Activated CD8-positive, alpha-beta memory T cell treated with anti-CD3 and anti-CD28 coated beads for 36 hours (primary cell): Measurements from ENCODE around the gene OVOL1. TPM values are rescaled to one million over a fixed set of nuclear protein-coding genes. Genes with fewer than 3 reads are reported as not detected.

Experiments
- CTCF ChIA-PET: fragments of 350-600 bp; sonication (Branson Sonifier 250); formaldehyde crosslinking; loops from one replicate; lab custom pipeline; 2021; ENCODE audit warnings: antibody characterized with exemption; lab: Charles Lee
- POLR2A ChIA-PET: fragments of 350-600 bp; sonication (Branson Sonifier 250); formaldehyde crosslinking; loops from one replicate; lab custom pipeline; 2021; ENCODE audit warnings: antibody characterized with exemption; lab: Charles Lee
- total RNA-seq, 2 experiments: library from RNA; stranded (reverse); gene quantifications; one replicate each; pipeline ENCODE4 v1.2.3, GENCODE V29; 2021

Gene OVOL1
- total RNA-seq, 2 experiments from 2014 or later = not detected

- POLR2A ChIA-PET = no interaction called here
- CTCF ChIA-PET = interaction anchor here (0.8 to 7.3 kb wide), 3 partner anchors 17 to 64 kb away, joined by 3 to 89 read pairs (median 6); no protein-coding TSS in a partner anchor
Measured at GRCh38 chr11:65774525-65775306, 12.1 kb upstream of the OVOL1 start.

GRCh38 chr11:65776196-65776595 lies 10.7 kb upstream of the OVOL1 start:
- CTCF ChIA-PET = interaction anchor here (0.6 to 7.3 kb wide), 7 partner anchors 12 to 448 kb away, joined by 3 to 89 read pairs (median 4); partner anchors contain the start of gene KAT5

GRCh38 chr11:65776710-65777141 lies 10.1 kb upstream of the OVOL1 start:
- ChIA-PET CTCF (interaction anchor here (0.9 to 7.3 kb wide), 5 partner anchors 13 to 65 kb away, joined by 3 to 89 read pairs (median 4); partner anchors contain the start of gene KAT5), POLR2A (interaction anchor here (0.5 to 1.0 kb wide), 3 partner anchors 13 to 45 kb away, joined by 3 to 5 read pairs (median 4); no protein-coding TSS in a partner anchor)

More at GRCh38 chr11:65776196-65776595, 10.7 kb upstream of the OVOL1 start:
- POLR2A ChIA-PET = interaction anchor here (0.5 to 1.0 kb wide), 3 partner anchors 13 to 46 kb away, joined by 3 to 5 read pairs (median 4); no protein-coding TSS in a partner anchor

- ChIA-PET CTCF (interaction anchor here (0.9 to 7.3 kb wide), 6 partner anchors 12 to 65 kb away, joined by 3 to 89 read pairs (median 5); partner anchors contain the start of gene KAT5), POLR2A (interaction anchor here (0.8 to 1.0 kb wide), 2 partner anchors 12 to 35 kb away, joined by 4 to 5 read pairs; no protein-coding TSS in a partner anchor)
Measured at GRCh38 chr11:65777241-65777640, 9.6 kb upstream of the OVOL1 start.

GRCh38 chr11:65777821-65778361 lies 9.0 kb upstream of the OVOL1 start:
- CTCF ChIA-PET = interaction anchor here (0.5 to 7.3 kb wide), 4 partner anchors 40 to 212 kb away, joined by 4 to 89 read pairs (median 25); partner anchors contain the start of genes KAT5 and RNASEH2C

GRCh38 chr11:65778431-65778900 lies 8.4 kb upstream of the OVOL1 start:
- POLR2A ChIA-PET = interaction anchor here (0.9 kb wide), 1 partner anchor 80 kb away, joined by 3 read pairs; the partner anchor contains the start of gene CFL1
- CTCF ChIA-PET = interaction anchor here (1.0 to 7.3 kb wide), 10 partner anchors 8 to 198 kb away, joined by 3 to 89 read pairs (median 16); partner anchors contain the start of genes KAT5, RNASEH2C and SNX32

More at GRCh38 chr11:65777821-65778361, 9.0 kb upstream of the OVOL1 start:
- POLR2A ChIA-PET = interaction anchor here (0.9 kb wide), 1 partner anchor 80 kb away, joined by 3 read pairs; the partner anchor contains the start of gene CFL1

- CTCF ChIA-PET = interaction anchor here (0.6 to 7.3 kb wide), 41 partner anchors 8 to 209 kb away, joined by 3 to 89 read pairs (median 5); partner anchors contain the start of genes CCDC85B, KAT5, MUS81 and PCNX3
- POLR2A ChIA-PET = interaction anchor here (0.5 to 2.0 kb wide), 3 partner anchors 37 to 82 kb away, joined by 3 to 9 read pairs (median 3); partner anchors contain the start of gene RNASEH2C
Measured at GRCh38 chr11:65778901-65779668, 7.8 kb upstream of the OVOL1 start.

- POLR2A ChIA-PET = interaction anchor here (0.5 to 2.0 kb wide), 4 partner anchors 37 to 779 kb away, joined by 3 to 9 read pairs (median 3); partner anchors contain the start of gene RNASEH2C
- CTCF ChIA-PET = interaction anchor here (0.6 to 7.3 kb wide), 43 partner anchors 9 to 209 kb away, joined by 3 to 89 read pairs (median 5); partner anchors contain the start of genes CCDC85B, KAT5, MUS81 and PCNX3
Measured at GRCh38 chr11:65779669-65779918, 7.3 kb upstream of the OVOL1 start.

- ChIA-PET CTCF (interaction anchor here (0.5 to 7.3 kb wide), 49 partner anchors 10 to 209 kb away, joined by 3 to 89 read pairs (median 5); partner anchors contain the start of genes CCDC85B, KAT5, MUS81 and PCNX3), POLR2A (interaction anchor here (0.6 to 2.0 kb wide), 5 partner anchors 36 to 779 kb away, joined by 3 to 9 read pairs (median 3); partner anchors contain the start of gene RNASEH2C)
Measured at GRCh38 chr11:65779919-65780769, 6.7 kb upstream of the OVOL1 start.

- ChIA-PET POLR2A (interaction anchor here (0.6 to 2.0 kb wide), 2 partner anchors 36 to 478 kb away, joined by 3 to 9 read pairs; no protein-coding TSS in a partner anchor), CTCF (interaction anchor here (0.8 to 7.3 kb wide), 22 partner anchors 10 to 208 kb away, joined by 3 to 89 read pairs (median 6); partner anchors contain the start of genes KAT5, MUS81, RNASEH2C and SNX32)
Measured at GRCh38 chr11:65780770-65781151, 6.1 kb upstream of the OVOL1 start, which contains the start of gene AP5B1. Gene AP5B1 (minus strand): TSS chr11:65780976. CDS start chr11:65780591, 385 bp downstream.

GRCh38 chr11:65781152-65781961 lies 5.5 kb upstream of the OVOL1 start:
- POLR2A ChIA-PET = interaction anchor here (0.6 to 2.0 kb wide), 2 partner anchors 35 to 477 kb away, joined by 3 to 9 read pairs; no protein-coding TSS in a partner anchor

GRCh38 chr11:65781962-65782815 lies 4.7 kb upstream of the OVOL1 start:
- ChIA-PET POLR2A (no interaction called here), CTCF (interaction anchor here (2.4 to 3.9 kb wide), 3 partner anchors 10 to 62 kb away, joined by 6 to 61 read pairs (median 18); partner anchors contain the start of gene RNASEH2C)

More at GRCh38 chr11:65781152-65781961, 5.5 kb upstream of the OVOL1 start:
- CTCF ChIA-PET = interaction anchor here (1.2 to 7.3 kb wide), 11 partner anchors 11 to 156 kb away, joined by 3 to 89 read pairs (median 8); partner anchors contain the start of genes KAT5 and RNASEH2C

GRCh38 chr11:65782816-65783228 lies 4.0 kb upstream of the OVOL1 start:
- POLR2A ChIA-PET = no interaction called here
- CTCF ChIA-PET = interaction anchor here (1.0 to 2.4 kb wide), 2 partner anchors 9 to 34 kb away, joined by 4 to 6 read pairs; no protein-coding TSS in a partner anchor

GRCh38 chr11:65785319-65786007 lies 1.4 kb upstream of the OVOL1 start:
- CTCF ChIA-PET = interaction anchor here (0.8 to 1.4 kb wide), 2 partner anchors 33 to 113 kb away, joined by 3 to 6 read pairs; no protein-coding TSS in a partner anchor
- POLR2A ChIA-PET = no interaction called here
